A549 (cell line): Measurements from ENCODE around the gene SLC29A2. TPM values are rescaled to one million over a fixed set of nuclear protein-coding genes. Genes with fewer than 3 reads are reported as not detected.

Source experiments
- ATAC-seq, 2 experiments: fragments of 200-7000 bp in 1 of 2; fragments of >200 bp in 1 of 2; cut with Nextera tagmentation in 1 of 2; cut with Tn5 transposase in 1 of 2; 3 replicates each; pipeline versions ENCODE4 v1.8.0 to v1.9.1; 2018 to 2020; ENCODE audit warnings: mild to moderate bottlenecking in 1 of 2, moderate library complexity in 1 of 2
- CTCF ChIA-PET: fragments of 300-600 bp; sonication (Branson Sonifier 250); formaldehyde crosslinking; extraction: SDS; loops from one replicate; lab custom pipeline; 2021; ENCODE audit warnings: antibody characterized with exemption, inconsistent platforms; lab: Yijun Ruan, JAX
- POLR2A ChIA-PET: fragments of 350-600 bp; formaldehyde crosslinking; extraction: SDS; loops from one replicate; lab custom pipeline; 2021; ENCODE audit warnings: antibody characterized with exemption, inconsistent platforms; lab: Yijun Ruan, JAX
- DNase-seq, 2 experiments: peaks; one replicate each; pipeline versions ENCODE4 v3.0.0 to v3.0.0-alpha.2; 2011 to 2016; ENCODE audit warnings: low read depth in 1 of 2, low spot score in 1 of 2
- FAIRE-seq: peaks from 2 replicates; lab custom pipeline; 2011; peaks lifted over from hg19 to GRCh38; lab: Jason Lieb, UNC
- H3K27ac ChIP-seq, 2 experiments: fragments of >200 bp; sonication (Bioruptor Twin); formaldehyde crosslinking; 3 replicates each; pipeline ENCODE4 v1.5.1; 2016 to 2017
- H3K4me1 ChIP-seq: fragments of >200 bp; sonication (Bioruptor Twin); formaldehyde crosslinking; 3 replicates; pipeline ENCODE4 v1.6.1; 2016
- H3K4me2 ChIP-seq: fragments of >200 bp; sonication (Bioruptor Twin); formaldehyde crosslinking; 3 replicates; pipeline ENCODE4 v1.6.1; 2016
- H3K4me3 ChIP-seq: fragments of >200 bp; sonication (Bioruptor Twin); formaldehyde crosslinking; 3 replicates; pipeline ENCODE4 v1.5.1; 2016
- H3K9me3 ChIP-seq: fragments of >200 bp; sonication (Bioruptor Twin); formaldehyde crosslinking; 3 replicates; pipeline ENCODE4 v1.6.1; 2016
- CBX8 ChIP-seq: fragments of 200-600 bp; sonication (generic); IDR thresholded peaks from 2 replicates; pipeline ENCODE4 v1.6.1; 2016
- CEBPB ChIP-seq, 2 experiments: fragments of >200 bp in 1 of 2; sonication (Bioruptor Twin) in 1 of 2; formaldehyde crosslinking in 1 of 2; IDR thresholded peaks; 2 replicates each; pipeline ENCODE4 v1.6.1; 2012 to 2016
- CHD4 ChIP-seq: fragments of 200-600 bp; sonication (generic); IDR thresholded peaks from 2 replicates; pipeline ENCODE4 v1.6.1; 2016; ENCODE audit warnings: antibody characterized with exemption, mild to moderate bottlenecking, borderline replicate concordance
- EHF ChIP-seq: fragments of 250-450 bp; sonication (Bioruptor Pico); IDR thresholded peaks from 2 replicates; pipeline ENCODE4 v1.5.0; 2020; ENCODE audit warnings: mild to moderate bottlenecking
- ESRRA ChIP-seq: fragments of 150-350 bp; IDR thresholded peaks from 2 replicates; pipeline ENCODE4 v1.6.1; 2014; ENCODE audit warnings: mild to moderate bottlenecking, low read length, borderline replicate concordance
- FOSL2 ChIP-seq, 2 experiments: fragments of 450-650 bp in 1 of 2; fragments of >200 bp in 1 of 2; sonication (Bioruptor Twin) in 1 of 2; formaldehyde crosslinking; IDR thresholded peaks; 2 replicates each; pipeline versions ENCODE4 v1.5.0 to v1.6.1; 2016 to 2020; ENCODE audit warnings: mild to moderate bottlenecking in 1 of 2, moderate library complexity in 1 of 2
- FOXS1 ChIP-seq: fragments of 250-450 bp; sonication (Bioruptor Pico); IDR thresholded peaks from 2 replicates; pipeline ENCODE4 v1.5.0; 2020; ENCODE audit warnings: mild to moderate bottlenecking, moderate library complexity
- HDAC2 ChIP-seq: fragments of 200-600 bp; sonication (generic); IDR thresholded peaks from 2 replicates; pipeline ENCODE4 v1.6.1; 2016
- HOXA7 ChIP-seq: fragments of 250-450 bp; sonication (Bioruptor Pico); IDR thresholded peaks from 2 replicates; pipeline ENCODE4 v1.5.0; 2020; ENCODE audit warnings: mild to moderate bottlenecking, moderate library complexity
- JUN ChIP-seq, 2 experiments: fragments of >200 bp; sonication (Bioruptor Twin); formaldehyde crosslinking; IDR thresholded peaks; 2 replicates in 1 of 2; 3 replicates in 1 of 2; pipeline ENCODE4 v1.6.1; 2016 to 2017
- MAFK ChIP-seq: fragments of 450-650 bp; IDR thresholded peaks from 2 replicates; pipeline ENCODE4 v1.6.1; 2014; ENCODE audit not compliant: partially characterized antibody
- MYC ChIP-seq: IDR thresholded peaks from 2 replicates; pipeline ENCODE4 v1.6.1; 2012; ENCODE audit warnings: mild to moderate bottlenecking, inconsistent platforms, low read length, improper control_type of control experiment, borderline replicate concordance
- NR3C1 ChIP-seq: fragments of >200 bp; sonication (Bioruptor Twin); formaldehyde crosslinking; IDR thresholded peaks from 3 replicates; pipeline ENCODE4 v1.6.1; 2017
- PHF8 ChIP-seq: fragments of 200-600 bp; sonication (generic); IDR thresholded peaks from 2 replicates; pipeline ENCODE4 v1.6.1; 2016; ENCODE audit warnings: low read depth, mild to moderate bottlenecking, antibody characterized with exemption, moderate library complexity, borderline replicate concordance
- POLR2A ChIP-seq: IDR thresholded peaks from 2 replicates; pipeline ENCODE4 v1.6.1; 2012; ENCODE audit warnings: mild to moderate bottlenecking, low read length
- POLR2AphosphoS2 ChIP-seq: conservative IDR thresholded peaks from 2 replicates; pipeline ENCODE4 v1.6.1; 2012; ENCODE audit warnings: low read length, improper control_type of control experiment, inconsistent platforms
- RAD21 ChIP-seq, 2 experiments: fragments of >200 bp in 1 of 2; sonication (Bioruptor Twin) in 1 of 2; formaldehyde crosslinking in 1 of 2; IDR thresholded peaks in 1 of 2; conservative IDR thresholded peaks in 1 of 2; 2 replicates in 1 of 2; 3 replicates in 1 of 2; pipeline ENCODE4 v1.6.1; 2012 to 2018; ENCODE audit warnings: inconsistent platforms in 1 of 2
- RFX5 ChIP-seq: fragments of 450-650 bp; IDR thresholded peaks from 2 replicates; pipeline ENCODE4 v1.7.1; 2014; ENCODE audit warnings: antibody characterized with exemption, mild to moderate bottlenecking, moderate library complexity
- SMC3 ChIP-seq: fragments of >200 bp; sonication (Bioruptor Twin); formaldehyde crosslinking; IDR thresholded peaks from 3 replicates; pipeline ENCODE4 v1.6.1; 2018; ENCODE audit warnings: inconsistent platforms
- TFCP2L1 ChIP-seq: fragments of 250-450 bp; sonication (Bioruptor Pico); IDR thresholded peaks from 2 replicates; pipeline ENCODE4 v1.5.0; 2021; ENCODE audit warnings: mild to moderate bottlenecking
- TP53 ChIP-seq: fragments of 250-450 bp; sonication (Bioruptor Pico); IDR thresholded peaks from 2 replicates; pipeline ENCODE4 v1.5.0; 2021; ENCODE audit warnings: mild to moderate bottlenecking, moderate library complexity
- ZC3H11A ChIP-seq: fragments of 450-650 bp; IDR thresholded peaks from 2 replicates; pipeline ENCODE4 v1.6.1; 2014; ENCODE audit warnings: antibody characterized with exemption, mild to moderate bottlenecking
- ZFP36 ChIP-seq: fragments of 450-650 bp; IDR thresholded peaks from 2 replicates; pipeline ENCODE4 v1.6.1; 2014; ENCODE audit warnings: borderline replicate concordance; ENCODE audit not compliant: partially characterized antibody
- WGBS: methylation state at CpG from one replicate; pipeline ENCODE4 v1.1.6; 2017; ENCODE audit errors: missing lambda C conversion rate; 5-methylcytosine and 5-hydroxymethylcytosine counted together
- polyA plus RNA-seq, 4 experiments: library from polyadenylated mRNA; depleted of rRNA in 3 of 4; stranded (reverse); fragments of >200 nt; fragmentation: RNase III in 1 of 4; extraction: RNeasy Plus Mini Kit Qiagen cat#74134 plus additional on column Dnase treatment in 1 of 4; gene quantifications; 2 replicates in 3 of 4; 3 replicates in 1 of 4; pipeline ENCODE4 v1.2.3, GENCODE V29; 2011 to 2017
- TF ChIP-seq, protein P1 (sequence below): fragments of 150-350 bp; IDR thresholded peaks from 2 replicates; pipeline ENCODE4 v1.6.1; 2014; ENCODE audit warnings: low read depth, mild to moderate bottlenecking, low read length
- TF ChIP-seq, protein P2 (sequence below): fragments of 450-650 bp; IDR thresholded peaks from 2 replicates; pipeline ENCODE4 v1.6.1; 2014; ENCODE audit warnings: antibody characterized with exemption
- TF ChIP-seq, protein P3 (sequence below): IDR thresholded peaks from 2 replicates; pipeline ENCODE4 v1.6.1; 2012
- TF ChIP-seq, protein P4 (sequence below): fragments of >200 bp; sonication (Bioruptor Twin); formaldehyde crosslinking; IDR thresholded peaks from 3 replicates; pipeline ENCODE4 v1.5.1; 2016
- TF ChIP-seq, protein P5 (sequence below): fragments of 250-450 bp; sonication (Bioruptor Pico); IDR thresholded peaks from 2 replicates; pipeline ENCODE4 v1.5.0; 2020; ENCODE audit warnings: low read depth, mild to moderate bottlenecking, moderate library complexity

Gene SLC29A2
- polyA plus RNA-seq, 2 of the 4 experiments (the other 2 are of a cell fraction): 2.6 to 7.6 TPM

DNA sequence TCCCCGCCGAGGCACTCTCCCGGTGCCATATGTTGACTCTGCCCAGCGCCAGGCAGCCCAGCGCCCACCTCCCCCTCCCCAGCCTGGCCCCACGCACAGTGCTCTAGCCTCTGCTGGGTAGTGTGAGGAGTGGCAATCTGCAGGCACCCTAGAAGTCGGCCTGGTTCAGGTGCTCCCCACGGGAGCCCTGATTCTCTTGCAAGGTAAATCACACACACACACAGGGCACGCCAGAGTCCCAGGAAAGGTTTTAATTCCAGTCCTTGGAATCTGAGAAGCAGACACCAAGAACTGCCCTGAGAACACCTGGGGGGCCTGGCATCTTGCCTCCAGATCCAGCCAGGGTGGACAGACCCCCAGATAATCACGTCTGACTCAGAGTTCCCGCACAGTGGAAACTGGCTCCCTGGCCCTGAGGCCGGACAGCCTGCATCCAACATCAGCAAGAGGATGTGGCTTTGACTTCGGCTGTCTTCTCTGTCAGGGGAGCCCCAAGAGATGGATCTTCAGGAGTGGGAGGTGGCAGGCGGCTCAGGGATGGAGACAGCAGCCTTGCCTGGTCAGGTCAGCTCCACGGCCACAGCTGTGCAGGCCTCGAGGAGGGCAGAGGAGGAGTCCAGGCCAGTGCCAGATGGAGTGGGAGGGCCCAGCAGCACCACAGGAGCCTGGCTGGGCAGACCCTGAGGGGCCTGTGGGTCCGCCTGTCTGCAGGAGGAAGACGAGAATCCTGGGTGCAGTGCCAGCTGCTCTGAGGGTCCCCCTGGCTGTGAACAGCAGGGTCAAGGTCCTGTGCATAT is 34.3 kb downstream of the SLC29A2 start:
- no peak overlapping the region for H3K4me3 ChIP-seq
- no peak for ATAC-seq
- no peak for FAIRE-seq
- peaks cover 26% of the 10 kb centered on the region for H3K4me1 ChIP-seq
- ChIA-PET POLR2A (interaction anchor here (0.8 to 3.5 kb wide), 2 partner anchors 25 kb away, joined by 3 to 42 read pairs; no protein-coding TSS in a partner anchor), CTCF (interaction anchor here (0.7 to 8.7 kb wide), 9 partner anchors 7 to 79 kb away, joined by 3 to 247 read pairs (median 6); partner anchors contain the start of gene CD248)
- TF ChIP-seq, protein P1, sequence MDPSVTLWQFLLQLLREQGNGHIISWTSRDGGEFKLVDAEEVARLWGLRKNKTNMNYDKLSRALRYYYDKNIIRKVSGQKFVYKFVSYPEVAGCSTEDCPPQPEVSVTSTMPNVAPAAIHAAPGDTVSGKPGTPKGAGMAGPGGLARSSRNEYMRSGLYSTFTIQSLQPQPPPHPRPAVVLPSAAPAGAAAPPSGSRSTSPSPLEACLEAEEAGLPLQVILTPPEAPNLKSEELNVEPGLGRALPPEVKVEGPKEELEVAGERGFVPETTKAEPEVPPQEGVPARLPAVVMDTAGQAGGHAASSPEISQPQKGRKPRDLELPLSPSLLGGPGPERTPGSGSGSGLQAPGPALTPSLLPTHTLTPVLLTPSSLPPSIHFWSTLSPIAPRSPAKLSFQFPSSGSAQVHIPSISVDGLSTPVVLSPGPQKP: no peak
- TF ChIP-seq ZC3H11A (no peak), MAFK (no peak), MYC (no peak), ZFP36 (no peak)
- no peaks in the 10 kb centered on the region for H3K9me3 ChIP-seq
- no peak for DNase-seq
- H3K4me2 ChIP-seq: peak overlapping the region; percentile 92
- H3K27ac ChIP-seq: peak overlapping the region; percentile 83 to 97
- WGBS: 56% methylated on average over 17 of the region's 18 CpGs

DNA sequence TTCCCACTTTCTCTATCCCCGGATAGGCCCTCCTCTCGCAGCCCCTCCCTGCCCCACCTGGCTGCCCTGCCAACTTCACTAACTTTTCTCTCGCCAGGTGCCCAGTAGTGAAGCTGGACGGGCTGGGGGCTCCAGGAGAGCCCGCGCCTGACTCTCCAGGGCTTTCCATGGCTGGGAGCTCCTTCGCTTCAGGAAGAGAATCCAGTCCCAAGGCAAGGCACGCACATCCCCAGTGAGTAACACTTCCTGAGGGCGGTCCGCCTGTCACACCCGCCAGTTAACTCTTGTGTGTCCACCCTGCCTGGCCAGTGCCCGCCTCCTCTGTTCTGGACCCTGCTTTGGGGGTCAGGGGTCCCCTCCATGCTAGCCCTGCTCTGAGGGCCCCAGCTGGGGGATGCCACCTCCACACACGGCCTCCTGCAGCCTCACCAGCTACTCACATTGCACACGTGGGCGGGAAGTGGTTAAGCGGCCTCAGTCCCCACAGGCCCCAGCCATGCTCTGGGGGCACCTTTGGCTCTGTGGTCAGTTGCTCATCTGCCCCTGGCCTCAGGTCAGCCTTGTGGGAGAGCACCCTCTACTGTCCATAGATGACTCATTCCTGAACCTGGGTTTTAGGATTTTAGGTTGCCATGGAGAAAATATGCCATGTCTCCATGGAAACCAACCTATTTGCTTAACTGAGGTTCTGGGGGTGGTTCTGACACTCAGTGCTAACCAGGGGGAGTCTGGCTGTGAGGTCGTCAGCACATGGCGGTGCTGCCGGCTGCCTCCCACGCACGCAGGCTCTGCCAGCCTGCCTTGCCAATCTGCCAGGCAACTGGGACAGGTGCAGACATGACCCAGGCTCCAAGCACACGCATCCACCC is 35.1 kb downstream of the SLC29A2 start, which contains the start of gene RIN1:
TSS of gene RIN1 (minus strand) at position 201 of the 869 bp plus-strand sequence. CDS start at position 169, 32 bp downstream.
- Histone ChIP-seq H3K4me2 (peak within 1 kb of the TSS; percentile 92), H3K4me3 (peak within 1 kb of the TSS; percentile 56), H3K4me1 (peaks cover 26% of the 10 kb centered on the region), H3K9me3 (no peaks in the 10 kb centered on the region), H3K27ac (peak within 1 kb of the TSS; percentile 83 to 97)
- WGBS: 5% methylated on average over 20 of the region's 22 CpGs
- ATAC-seq: peak; percentile 74 to 86
- POLR2A ChIA-PET: interaction anchor here (0.6 to 3.5 kb wide), 4 partner anchors 8 to 48 kb away, joined by 3 to 42 read pairs (median 8); partner anchors contain the start of genes BRMS1, CD248 and YIF1A
- FAIRE-seq: peak; percentile 92
- CTCF ChIA-PET: interaction anchor here (0.7 to 8.7 kb wide), 15 partner anchors 10 to 63 kb away, joined by 3 to 247 read pairs (median 4); partner anchors contain the start of genes B4GAT1, BRMS1, CD248 and TMEM151A
- peak; percentile 86 to 93 for DNase-seq
- no peak for TF ChIP-seq HOXA7
- TF ChIP-seq TFCP2L1 (CRISPR knock-in tag): no peak; the same call in 1 of the 2 replicates
- TF ChIP-seq RFX5: no peak
- TF ChIP-seq JUN (IDR thresholded peaks at IDR 0.05): no peak
- TF ChIP-seq, protein P2, sequence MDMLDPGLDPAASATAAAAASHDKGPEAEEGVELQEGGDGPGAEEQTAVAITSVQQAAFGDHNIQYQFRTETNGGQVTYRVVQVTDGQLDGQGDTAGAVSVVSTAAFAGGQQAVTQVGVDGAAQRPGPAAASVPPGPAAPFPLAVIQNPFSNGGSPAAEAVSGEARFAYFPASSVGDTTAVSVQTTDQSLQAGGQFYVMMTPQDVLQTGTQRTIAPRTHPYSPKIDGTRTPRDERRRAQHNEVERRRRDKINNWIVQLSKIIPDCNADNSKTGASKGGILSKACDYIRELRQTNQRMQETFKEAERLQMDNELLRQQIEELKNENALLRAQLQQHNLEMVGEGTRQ: peak; percentile 11; the same call in 1 of the 2 replicates
- peak in 1 of 2 experiments; percentile 8; a peak in 1 of 4 replicates for TF ChIP-seq CEBPB (IDR thresholded peaks at IDR 0.05)
- TF ChIP-seq, protein P3, sequence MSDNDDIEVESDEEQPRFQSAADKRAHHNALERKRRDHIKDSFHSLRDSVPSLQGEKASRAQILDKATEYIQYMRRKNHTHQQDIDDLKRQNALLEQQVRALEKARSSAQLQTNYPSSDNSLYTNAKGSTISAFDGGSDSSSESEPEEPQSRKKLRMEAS: peak; percentile 77
- TF ChIP-seq RAD21 (conservative IDR thresholded peaks at IDR 0.05 in 1 of 2, IDR thresholded peaks at IDR 0.05 in 1 of 2): peak; percentile 63 to 74; a peak in 4 of 5 replicates
- no peak for TF ChIP-seq EHF (CRISPR knock-in tag)
- TF ChIP-seq, protein P1: no peak
- peak; percentile 37; the same call in 1 of the 3 replicates for TF ChIP-seq SMC3
- TF ChIP-seq POLR2AphosphoS2: no peak
- TF ChIP-seq, protein P4, sequence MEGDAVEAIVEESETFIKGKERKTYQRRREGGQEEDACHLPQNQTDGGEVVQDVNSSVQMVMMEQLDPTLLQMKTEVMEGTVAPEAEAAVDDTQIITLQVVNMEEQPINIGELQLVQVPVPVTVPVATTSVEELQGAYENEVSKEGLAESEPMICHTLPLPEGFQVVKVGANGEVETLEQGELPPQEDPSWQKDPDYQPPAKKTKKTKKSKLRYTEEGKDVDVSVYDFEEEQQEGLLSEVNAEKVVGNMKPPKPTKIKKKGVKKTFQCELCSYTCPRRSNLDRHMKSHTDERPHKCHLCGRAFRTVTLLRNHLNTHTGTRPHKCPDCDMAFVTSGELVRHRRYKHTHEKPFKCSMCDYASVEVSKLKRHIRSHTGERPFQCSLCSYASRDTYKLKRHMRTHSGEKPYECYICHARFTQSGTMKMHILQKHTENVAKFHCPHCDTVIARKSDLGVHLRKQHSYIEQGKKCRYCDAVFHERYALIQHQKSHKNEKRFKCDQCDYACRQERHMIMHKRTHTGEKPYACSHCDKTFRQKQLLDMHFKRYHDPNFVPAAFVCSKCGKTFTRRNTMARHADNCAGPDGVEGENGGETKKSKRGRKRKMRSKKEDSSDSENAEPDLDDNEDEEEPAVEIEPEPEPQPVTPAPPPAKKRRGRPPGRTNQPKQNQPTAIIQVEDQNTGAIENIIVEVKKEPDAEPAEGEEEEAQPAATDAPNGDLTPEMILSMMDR: peak; percentile 53
- TF ChIP-seq PHF8: no peak
- no peak for TF ChIP-seq CHD4
- peak; percentile 34 for TF ChIP-seq POLR2A
- TF ChIP-seq TP53 (CRISPR knock-in tag): peak; percentile 48; the same call in 1 of the 2 replicates
- no peak for TF ChIP-seq FOXS1 (CRISPR knock-in tag)
- no peak for TF ChIP-seq CBX8
- TF ChIP-seq ESRRA: no peak
- no peak for TF ChIP-seq HDAC2
- TF ChIP-seq NR3C1: no peak
- TF ChIP-seq, protein P5, sequence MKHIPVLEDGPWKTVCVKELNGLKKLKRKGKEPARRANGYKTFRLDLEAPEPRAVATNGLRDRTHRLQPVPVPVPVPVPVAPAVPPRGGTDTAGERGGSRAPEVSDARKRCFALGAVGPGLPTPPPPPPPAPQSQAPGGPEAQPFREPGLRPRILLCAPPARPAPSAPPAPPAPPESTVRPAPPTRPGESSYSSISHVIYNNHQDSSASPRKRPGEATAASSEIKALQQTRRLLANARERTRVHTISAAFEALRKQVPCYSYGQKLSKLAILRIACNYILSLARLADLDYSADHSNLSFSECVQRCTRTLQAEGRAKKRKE (CRISPR knock-in tag): no peak
- no peak for TF ChIP-seq FOSL2 (IDR thresholded peaks at IDR 0.05)
- peak; percentile 88 for TF ChIP-seq FOSL2 (CRISPR knock-in tag; IDR thresholded peaks at IDR 0.05)
